B cell (primary cell): ENCODE measurements around the gene COBLL1. TPM values are rescaled to one million over a fixed set of nuclear protein-coding genes. Genes with fewer than 3 reads are reported as not detected.

Experiments used
- ATAC-seq: fragments of 200-7000 bp; cut with Tn5 transposase; one replicate; pipeline ENCODE4 v1.10.0; 2021; ENCODE audit warnings: low read depth, mild to moderate bottlenecking, moderate number of reproducible peaks, moderate library complexity
- CTCF ChIA-PET: fragments of 350-600 bp; sonication (Branson Sonifier 250); formaldehyde crosslinking; loops from one replicate; lab custom pipeline; 2021; ENCODE audit warnings: antibody characterized with exemption, inconsistent platforms; lab: Charles Lee
- POLR2A ChIA-PET: fragments of 350-600 bp; sonication (Branson Sonifier 250); formaldehyde crosslinking; loops from one replicate; lab custom pipeline; 2021; ENCODE audit warnings: antibody characterized with exemption; lab: Charles Lee
- DNase-seq: peaks from one replicate; pipeline ENCODE4 v3.0.0; 2013
- H2AFZ ChIP-seq: 2 replicates; pipeline ENCODE4 v1.6.1; 2012; ENCODE audit warnings: mild to moderate bottlenecking, low read depth, low read length; ENCODE audit not compliant: insufficient read depth, poor library complexity, severe bottlenecking
- H3K27ac ChIP-seq, 2 donors: 1 replicate in 1 of 2; 2 replicates in 1 of 2; pipeline ENCODE4 v1.5.1; 2012 to 2013; ENCODE audit warnings: low read length in 2 of 2, mild to moderate bottlenecking in 2 of 2, moderate library complexity in 1 of 2
- H3K27me3 ChIP-seq, 4 experiments: fragments of 200-600 bp in 1 of 4; sonication (generic) in 1 of 4; replicated peaks in 1 of 4; 1 replicate in 2 of 4; 2 replicates in 2 of 4; pipeline versions ENCODE4 v1.6.1 to v1.7.0; 2013 to 2016; ENCODE audit warnings: low read length in 3 of 4, mild to moderate bottlenecking in 2 of 4, mixed read lengths in 1 of 4, moderate library complexity in 1 of 4; ENCODE audit not compliant: insufficient read depth in 4 of 4, control insufficient read depth in 3 of 4; ENCODE audit errors: control extremely low read depth in 1 of 4
- H3K36me3 ChIP-seq, 2 experiments: replicated peaks in 1 of 2; 1 replicate in 1 of 2; 2 replicates in 1 of 2; pipeline versions ENCODE4 v1.6.1 to v1.7.1; 2013; ENCODE audit warnings: low read length in 1 of 2; ENCODE audit not compliant: insufficient read depth in 2 of 2, control insufficient read depth in 1 of 2; ENCODE audit errors: control extremely low read depth in 1 of 2, extremely low read depth in 1 of 2
- H3K4me1 ChIP-seq, 2 donors: fragments of 200-600 bp in 1 of 2; sonication (generic) in 1 of 2; 1 replicate in 1 of 2; 2 replicates in 1 of 2; pipeline versions ENCODE4 v1.5.1 to v1.6.1; 2013 to 2017; ENCODE audit warnings: low read length in 2 of 2; ENCODE audit not compliant: control insufficient read depth in 2 of 2, insufficient read depth in 2 of 2
- H3K4me2 ChIP-seq: replicated peaks from 2 replicates; pipeline ENCODE3; 2012; ENCODE audit warnings: mild to moderate bottlenecking, low read depth, low read length; ENCODE audit not compliant: poor library complexity, severe bottlenecking
- H3K4me3 ChIP-seq, 5 experiments: fragments of 200-600 bp in 1 of 5; sonication (generic) in 1 of 5; 1 replicate in 3 of 5; 2 replicates in 2 of 5; pipeline versions ENCODE4 v1.5.1 to v1.7.0; 2011 to 2016; ENCODE audit warnings: low read length in 4 of 5, mild to moderate bottlenecking in 4 of 5, low read depth in 2 of 5, control low read depth in 1 of 5, moderate library complexity in 1 of 5; ENCODE audit not compliant: insufficient read depth in 1 of 5; ENCODE audit errors: control extremely low read depth in 1 of 5, extremely low read depth in 1 of 5
- H3K79me2 ChIP-seq: fragments of 200-600 bp; sonication (generic); one replicate; pipeline ENCODE4 v1.6.0; 2016; ENCODE audit warnings: low read length; ENCODE audit not compliant: control insufficient read depth, insufficient read depth
- H3K9ac ChIP-seq: fragments of 200-600 bp; sonication (generic); 2 replicates; pipeline ENCODE4 v1.6.1; 2017; ENCODE audit warnings: mild to moderate bottlenecking, low read length, moderate library complexity
- H3K9me3 ChIP-seq, 3 donors: one replicate each; pipeline versions ENCODE4 v1.6.1 to v1.7.1; 2013; ENCODE audit warnings: low read length in 2 of 3; ENCODE audit not compliant: control insufficient read depth in 2 of 3, insufficient read depth in 1 of 3; ENCODE audit errors: control extremely low read depth in 1 of 3
- H4K20me1 ChIP-seq: 2 replicates; pipeline ENCODE4 v1.6.0; 2012; ENCODE audit warnings: mild to moderate bottlenecking, low read length; ENCODE audit not compliant: insufficient read depth, control insufficient read depth, poor library complexity, severe bottlenecking
- H3K27ac Mint-ChIP-seq: one replicate; pipeline ENCODE4 v1.8.0; 2021; ENCODE audit warnings: mixed read lengths
- H3K27me3 Mint-ChIP-seq: one replicate; pipeline ENCODE4 v1.8.0; 2021; ENCODE audit warnings: mixed read lengths
- H3K4me1 Mint-ChIP-seq: one replicate; pipeline ENCODE4 v1.8.0; 2021; ENCODE audit warnings: mixed read lengths
- H3K4me3 Mint-ChIP-seq: one replicate; pipeline ENCODE4 v1.8.0; 2021; ENCODE audit warnings: mixed read lengths
- H3K9me3 Mint-ChIP-seq: one replicate; pipeline ENCODE4 v1.8.0; 2022; ENCODE audit warnings: mixed read lengths; ENCODE audit not compliant: insufficient read depth
- CTCF ChIP-seq: fragments of 200-600 bp; IDR thresholded peaks from one replicate; pipeline ENCODE4 v1.8.0; 2022; ENCODE audit warnings: antibody characterized with exemption, mild to moderate bottlenecking
- EZH2 ChIP-seq: IDR thresholded peaks from 2 replicates; pipeline ENCODE4 v1.6.1; 2012; ENCODE audit warnings: borderline replicate concordance, low read depth, mild to moderate bottlenecking, moderate library complexity, low read length; ENCODE audit not compliant: insufficient read depth, poor library complexity, severe bottlenecking
- WGBS: methylation state at CpG from one replicate; pipeline ENCODE4 v1.1.5; 2013; ENCODE audit warnings: missing lambda C conversion rate; ENCODE audit not compliant: insufficient coverage; 5-methylcytosine and 5-hydroxymethylcytosine counted together
- intact Hi-C: fragments of 100-400 bp; cut with micrococcal nuclease; formaldehyde crosslinking; loops from one replicate; pipeline ENCODE4 v1.10.0; 2022
- polyA plus RNA-seq: library from polyadenylated mRNA; depleted of rRNA; stranded (reverse); fragments of >200 nt; gene quantifications from 2 replicates; pipeline ENCODE4 v1.2.3, GENCODE V29; 2012
- total RNA-seq, 2 donors: library from RNA; stranded (reverse); fragments of 120-200 nt in 1 of 2; gene quantifications; 1 replicate in 1 of 2; 2 replicates in 1 of 2; pipeline versions ENCODE4 v1.2.3 to v1.2.4, GENCODE V29; 2013 to 2022

COBLL1 gene
- total and polyA plus RNA-seq, 2 donors (not counting 1 experiment from before 2014, with no cell fraction given) = 45.1 to 234 TPM

- Mint-ChIP-seq H3K4me3 (no peak overlapping the region), H3K4me1 (no peaks in the 10 kb centered on the region), H3K9me3 (peaks cover 17% of the 10 kb centered on the region), H3K27me3 (no peaks in the 10 kb centered on the region), H3K27ac (no peak overlapping the region)
- Histone ChIP-seq H3K4me2 (no peak overlapping the region), H3K4me1 (no peaks in the 10 kb centered on the region), H3K4me3 (no peak overlapping the region), H2AFZ (no peak overlapping the region), H3K36me3 (no peaks in the 10 kb centered on the region), H3K27ac (no peak overlapping the region), H3K79me2 (no peaks in the 10 kb centered on the region), H3K9me3 (peaks cover 0 to 23% (median 4%) of the 10 kb centered on the region in 3 donors), H3K9ac (no peak overlapping the region), H3K27me3 (no peaks in the 10 kb centered on the region), H4K20me1 (no peaks in the 10 kb centered on the region)
- intact Hi-C loops = no loop called here
- ChIA-PET POLR2A (no interaction called here), CTCF (no interaction called here)
- no peak for TF ChIP-seq CTCF
- no peak for TF ChIP-seq EZH2
- no peak for DNase-seq
- ATAC-seq = no peak
Measured at GRCh38 chr2:164655336-164655735, 186.3 kb downstream of the COBLL1 start.

- H3K4me1 Mint-ChIP-seq = no peaks in the 10 kb centered on the region
- H3K27me3 Mint-ChIP-seq = no peaks in the 10 kb centered on the region
- DNase-seq = no peak
- no peaks in the 10 kb centered on the region for H3K79me2 ChIP-seq
- H4K20me1 ChIP-seq = no peaks in the 10 kb centered on the region
- no peaks in the 10 kb centered on the region for H3K27me3 ChIP-seq
- H3K4me3 Mint-ChIP-seq = no peak overlapping the region
- no peak for TF ChIP-seq CTCF
- TF ChIP-seq EZH2 = no peak
- CTCF ChIA-PET = no interaction called here
- no peak overlapping the region for H3K4me3 ChIP-seq
- no peaks in the 10 kb centered on the region for H3K4me1 ChIP-seq
- H3K27ac ChIP-seq = no peak overlapping the region
- no peak overlapping the region for H3K4me2 ChIP-seq
- intact Hi-C loops = no loop called here
- no peak overlapping the region for H3K27ac Mint-ChIP-seq
- POLR2A ChIA-PET = no interaction called here
- peaks cover 26% of the 10 kb centered on the region for H3K9me3 Mint-ChIP-seq
- H3K9me3 ChIP-seq = peaks cover 0 to 44% (median 7%) of the 10 kb centered on the region in 3 donors
- no peak overlapping the region for H3K9ac ChIP-seq
- WGBS = 100% methylated on average over 1 of the region's 1 CpG
- no peaks in the 10 kb centered on the region for H3K36me3 ChIP-seq
- H2AFZ ChIP-seq = no peak overlapping the region
- ATAC-seq = no peak
Measured at GRCh38 chr2:164651361-164651760, 190.3 kb downstream of the COBLL1 start.
